Adrenal gland (tissue), 12 donors: ENCODE measurements around the gene MTOR. TPM values are rescaled to one million over a fixed set of nuclear protein-coding genes. Genes with fewer than 3 reads are reported as not detected.
"Not testable (repeated sequence)": the region's sequence is repeated elsewhere in the genome, so short reads cannot be mapped to it uniquely, and the experiment has no call there.

Experiments
- DNase-seq, 7 donors: peaks; one replicate each; pipeline ENCODE4 v3.0.0-alpha.2; 2019 to 2020
- H3K27ac ChIP-seq, 5 donors: fragments of 200-600 bp; sonication (generic) in 4 of 5; 1 replicate in 3 of 5; 2 replicates in 2 of 5; pipeline versions ENCODE4 v1.5.1 to v1.8.0; 2016 to 2020; ENCODE audit warnings: mild to moderate bottlenecking in 1 of 5
- H3K27me3 ChIP-seq: fragments of 200-600 bp; 2 replicates; pipeline ENCODE4 v1.8.0; 2021
- H3K36me3 ChIP-seq, 2 donors: fragments of 200-600 bp; replicated peaks in 1 of 2; 1 replicate in 1 of 2; 2 replicates in 1 of 2; pipeline versions ENCODE4 v1.5.1 to v1.8.0; 2018 to 2022
- H3K4me1 ChIP-seq, 2 donors: fragments of 200-600 bp; replicated peaks in 1 of 2; 1 replicate in 1 of 2; 2 replicates in 1 of 2; pipeline versions ENCODE4 v1.5.1 to v1.8.0; 2018 to 2021
- H3K4me3 ChIP-seq, 4 donors: fragments of 200-600 bp; sonication (generic) in 3 of 4; one replicate each; pipeline ENCODE4 v1.5.1; 2016 to 2018
- H3K9me3 ChIP-seq, 3 donors: fragments of 200-600 bp; sonication (generic) in 1 of 3; replicated peaks in 1 of 3; 1 replicate in 2 of 3; 2 replicates in 1 of 3; pipeline versions ENCODE4 v1.5.1 to v1.8.0; 2016 to 2021
- CTCF ChIP-seq, 6 experiments: fragments of 450-650 bp in 4 of 6; fragments of 200-600 bp in 2 of 6; sonication (generic) in 1 of 6; IDR thresholded peaks; 1 replicate in 5 of 6; 2 replicates in 1 of 6; pipeline versions ENCODE4 v1.5.1 to v1.8.0; 2016 to 2021; ENCODE audit warnings: antibody characterized with exemption in 6 of 6, mild to moderate bottlenecking in 2 of 6, moderate library complexity in 1 of 6
- POLR2A ChIP-seq, 2 donors: fragments of 450-650 bp; IDR thresholded peaks; one replicate each; pipeline ENCODE4 v1.6.1; 2017; ENCODE audit warnings: antibody characterized with exemption in 2 of 2, mild to moderate bottlenecking in 2 of 2, moderate library complexity in 1 of 2
- WGBS, 4 donors: extraction: QIAGEN DNeasy Blood & Tissue Kit in 2 of 4; methylation state at CpG; one replicate each; pipeline versions ENCODE4 v1.1.5 to v1.1.7; 2013 to 2017; 5-methylcytosine and 5-hydroxymethylcytosine counted together
- intact Hi-C, 2 donors: fragments of 100-400 bp; cut with DNase I; formaldehyde crosslinking; loops; one replicate each; pipeline versions ENCODE4 v1.14.1 to v1.15.0; 2022 to 2023
- polyA plus RNA-seq, 3 donors: library from polyadenylated mRNA; stranded (reverse); fragments of 200-250 nt in 2 of 3; fragments of 350-450 nt in 1 of 3; fragmentation: Illumina TruSeq in 1 of 3; extraction: RNeasy Lipid Tissue Mini Kit (QIAGEN cat#74804) in 1 of 3; gene quantifications; one replicate each; pipeline ENCODE4 v1.2.3, GENCODE V29; 2013 to 2014
- total RNA-seq, 9 donors: library from RNA; depleted of rRNA in 4 of 9; stranded (reverse); fragments of >200 nt in 4 of 9; fragments of 120-200 nt in 1 of 9; fragmentation: NEBNext Ultra II Directional in 1 of 9; extraction: Animal tissue kit (Norgen Biotek cat#: 25700) in 1 of 9; gene quantifications; one replicate each; pipeline versions ENCODE4 v1.1.0 to v1.2.4, GENCODE V29; 2013 to 2023
- donor health status: healthy with polysubstance abuse.
- donor health status: Bipolar disorder and iron deficiency.
- donor health status: DM: yes; HTN: yes; CAD: no.
- donor health status: DM: no; HTN: no; CAD: no.
- donor health status: DM: no; HTN: no; CAD: no.
- donor health status: DM: yes; HTN: yes; CAD: no.

Gene MTOR
- total and polyA plus RNA-seq, 12 donors, result 21.4 to 45.3 (median 33.4) TPM

- TF ChIP-seq CTCF (IDR thresholded peaks at IDR 0.05) (no peak), POLR2A (IDR thresholded peaks at IDR 0.05) (no peak)
- Histone ChIP-seq H3K27ac (no peak overlapping the region), H3K9me3 (no peaks in the 10 kb centered on the region), H3K4me3 (no peak overlapping the region), H3K27me3 (no peaks in the 10 kb centered on the region), H3K4me1 (no peaks in the 10 kb centered on the region), H3K36me3 (no peaks in the 10 kb centered on the region)
- 66 to 70% (median 69%) methylated on average over 3 of the region's 3 CpGs for WGBS, 4 donors
- DNase-seq, result no peak
- intact Hi-C loops, result no loop called here
Observed at GRCh38 chr1:11307852-11308251, 45.5 kb upstream of the MTOR start.

- H3K9me3 ChIP-seq, intact Hi-C loops, H3K36me3 ChIP-seq, H3K4me3 ChIP-seq, H3K27me3 ChIP-seq, H3K27ac ChIP-seq, DNase-seq, H3K4me1 ChIP-seq: not testable (repeated sequence)
- WGBS, 4 donors, result 88 to 94% (median 90%) methylated on average over 5 to 29 of the region's 29 CpGs
Observed at GRCh38 chr1:11305516-11305915, 43.2 kb upstream of the MTOR start.

GRCh38 chr1:11302366-11302765 lies 40.0 kb upstream of the MTOR start:
- no peak overlapping the region for H3K4me3 ChIP-seq
- no peaks in the 10 kb centered on the region for H3K36me3 ChIP-seq
- WGBS, 4 donors, result 73 to 94% (median 90%) methylated on average over 2 of the region's 2 CpGs
- TF ChIP-seq CTCF (IDR thresholded peaks at IDR 0.05) (no peak), POLR2A (IDR thresholded peaks at IDR 0.05) (no peak)
- intact Hi-C loops, result no loop called here
- DNase-seq, result no peak
- no peaks in the 10 kb centered on the region for H3K9me3 ChIP-seq
- H3K4me1 ChIP-seq, result no peaks in the 10 kb centered on the region
- no peak overlapping the region for H3K27ac ChIP-seq
- no peaks in the 10 kb centered on the region for H3K27me3 ChIP-seq

- 42 to 77% (median 72%) methylated on average over 9 of the region's 9 CpGs for WGBS, 4 donors
- no peak overlapping the region for H3K4me3 ChIP-seq
Observed at GRCh38 chr1:11301601-11302000, 39.2 kb upstream of the MTOR start.

More at GRCh38 chr1:11301601-11302000, 39.2 kb upstream of the MTOR start:
- H3K27ac ChIP-seq, result no peak overlapping the region
- H3K9me3 ChIP-seq, result no peaks in the 10 kb centered on the region
- intact Hi-C loops, result no loop called here
- no peaks in the 10 kb centered on the region for H3K4me1 ChIP-seq
- TF ChIP-seq CTCF (IDR thresholded peaks at IDR 0.05), result no peak
- TF ChIP-seq POLR2A (IDR thresholded peaks at IDR 0.05), result no peak
- no peak for DNase-seq
- H3K36me3 ChIP-seq, result no peaks in the 10 kb centered on the region
- H3K27me3 ChIP-seq, result no peaks in the 10 kb centered on the region
